GM20431 (cell line): ENCODE data around the gene CREB3L2.

Experiments
- in situ Hi-C: fragments of 300-500 bp; cut with MseI, MboI; formaldehyde crosslinking; loops from one replicate; pipeline ENCODE4 v1.15.0; 2020; ENCODE audit warnings: low sequenced_read_pairs; ENCODE audit not compliant: unreplicated experiment

Gene CREB3L2

DNA sequence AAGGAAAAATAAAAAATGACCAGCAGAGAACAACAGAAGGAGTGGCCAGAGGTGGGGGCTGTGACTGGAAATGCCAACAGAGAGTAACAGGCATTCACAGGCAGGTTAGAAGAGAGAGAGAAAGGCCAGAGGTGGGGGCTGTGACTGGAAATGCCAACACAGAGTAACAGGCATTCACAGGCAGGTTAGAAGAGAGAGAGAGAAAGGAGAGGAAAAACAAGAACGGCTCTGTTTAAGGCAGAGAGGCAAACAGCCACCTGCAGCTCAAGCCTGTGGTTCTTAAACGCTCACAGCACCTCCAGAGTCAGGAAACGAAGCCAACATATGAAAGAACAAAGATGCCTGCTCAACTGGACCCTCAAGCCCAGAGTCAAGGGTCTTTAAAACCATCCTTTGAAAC is 115.6 kb downstream of the CREB3L2 start:
- in situ Hi-C loops, result no loop called here

- in situ Hi-C loops, result no loop called here
Measured at GRCh38 chr7:137885678-137886077, 116.2 kb downstream of the CREB3L2 start.

GRCh38 chr7:137882806-137883205 is 119.1 kb downstream of the CREB3L2 start:
- in situ Hi-C loops, result no loop called here

DNA sequence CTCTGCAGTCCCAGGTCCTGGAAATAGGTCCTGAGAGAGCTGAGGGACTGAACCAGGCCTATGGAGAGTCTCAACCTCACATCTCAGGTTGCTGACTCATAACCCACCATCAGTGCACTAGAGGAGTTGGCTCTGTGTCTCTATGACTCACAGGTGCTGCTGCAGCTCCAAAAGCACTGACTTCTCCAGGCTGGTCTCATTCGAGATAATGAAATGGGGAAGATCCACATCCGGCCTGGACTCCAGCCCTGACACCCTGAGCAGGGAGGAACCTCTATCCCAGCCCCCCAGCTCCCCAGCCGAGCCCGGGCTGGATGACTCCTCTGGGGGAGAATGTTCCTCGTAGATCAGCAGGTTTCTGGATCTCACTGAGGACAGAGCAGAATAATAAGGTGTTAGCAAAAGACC is 119.6 kb downstream of the CREB3L2 start:
- in situ Hi-C loops, result no loop called here

GRCh38 chr7:137881607-137882260 is 120.2 kb downstream of the CREB3L2 start:
- in situ Hi-C loops, result no loop called here

DNA sequence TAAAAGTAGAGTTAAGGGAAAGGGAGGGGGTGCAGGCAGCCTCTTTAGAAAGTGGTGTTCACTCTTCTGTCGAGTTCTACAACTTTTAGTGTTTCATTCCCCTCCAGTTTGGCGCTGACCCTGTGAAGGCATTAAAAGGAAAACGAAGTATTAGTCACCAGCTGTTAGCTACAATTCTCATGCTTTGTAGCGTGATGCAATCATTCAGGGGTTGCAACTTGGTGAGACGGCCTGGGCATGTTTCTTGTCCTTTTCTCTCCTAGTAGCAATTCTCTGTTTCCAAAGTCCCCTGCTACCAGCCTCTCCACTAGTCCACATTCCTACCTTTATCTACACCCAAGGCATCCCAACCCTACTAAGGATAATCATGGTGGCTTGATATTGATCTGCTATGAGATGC is 121.5 kb downstream of the CREB3L2 start:
- in situ Hi-C loops, result no loop called here

- in situ Hi-C loops, result no loop called here
Measured at GRCh38 chr7:137879357-137880158, 122.3 kb downstream of the CREB3L2 start.

DNA sequence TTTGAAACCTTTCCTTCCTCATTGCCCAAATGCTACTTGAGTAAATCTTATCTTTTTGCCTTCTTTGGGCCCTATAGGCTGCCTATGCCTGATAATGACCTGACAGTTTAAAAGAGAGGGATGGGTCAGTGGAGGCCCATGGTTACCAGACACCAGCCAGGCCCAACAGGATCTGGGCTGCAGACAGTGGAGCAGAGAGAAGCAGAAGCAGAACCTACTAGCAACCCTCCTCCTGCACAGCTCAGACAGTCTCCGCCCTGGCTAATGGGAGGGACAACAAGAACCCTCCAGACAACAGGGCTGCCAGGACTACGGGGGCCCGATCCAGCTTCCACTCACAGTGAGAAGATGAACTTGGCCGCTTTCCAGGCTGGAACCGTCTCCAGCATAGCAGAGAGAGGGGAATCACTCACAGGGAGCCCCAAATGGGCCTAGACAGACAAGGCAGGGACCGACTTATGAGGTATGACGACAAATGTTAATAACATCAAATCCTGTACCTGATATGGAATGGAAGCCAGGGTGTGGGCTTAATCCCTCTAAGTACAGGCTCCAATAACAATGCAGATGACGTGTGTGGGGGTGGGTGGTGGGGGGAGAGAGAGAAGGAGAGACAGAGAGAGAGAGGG is 123.4 kb downstream of the CREB3L2 start:
- in situ Hi-C loops, result no loop called here

DNA sequence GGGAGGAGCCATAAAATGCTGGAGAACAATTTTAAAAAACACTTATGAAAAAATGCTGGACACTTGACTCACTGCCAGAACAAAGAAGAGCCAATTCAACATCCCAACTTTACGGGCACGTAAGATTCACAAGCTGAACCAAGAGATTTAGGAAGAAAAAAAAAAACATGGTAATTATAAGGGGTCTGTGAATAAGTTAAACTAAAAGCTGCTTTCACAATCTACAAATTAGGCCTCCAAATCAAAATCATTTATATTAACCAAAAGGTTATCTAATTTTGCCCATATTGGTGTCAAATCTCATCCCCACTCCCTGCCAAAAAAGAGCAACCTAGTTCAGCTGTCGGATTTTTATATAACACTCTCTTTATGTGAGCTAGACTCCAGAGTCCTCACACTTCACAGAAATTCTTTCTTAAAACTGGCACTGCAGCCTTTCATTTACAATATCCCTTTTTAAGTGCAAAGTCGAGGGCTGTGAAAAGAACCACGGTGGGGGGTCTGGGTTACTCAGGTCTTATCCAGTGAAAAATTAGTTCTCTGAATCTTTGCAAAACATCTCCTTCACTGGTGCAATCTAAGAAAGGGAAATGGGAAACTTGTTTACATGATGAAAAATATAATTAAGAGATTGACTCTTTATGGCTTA is 124.7 kb downstream of the CREB3L2 start:
- in situ Hi-C loops, result no loop called here

GRCh38 chr7:137875746-137876145 is 126.1 kb downstream of the CREB3L2 start:
- in situ Hi-C loops, result no loop called here

DNA sequence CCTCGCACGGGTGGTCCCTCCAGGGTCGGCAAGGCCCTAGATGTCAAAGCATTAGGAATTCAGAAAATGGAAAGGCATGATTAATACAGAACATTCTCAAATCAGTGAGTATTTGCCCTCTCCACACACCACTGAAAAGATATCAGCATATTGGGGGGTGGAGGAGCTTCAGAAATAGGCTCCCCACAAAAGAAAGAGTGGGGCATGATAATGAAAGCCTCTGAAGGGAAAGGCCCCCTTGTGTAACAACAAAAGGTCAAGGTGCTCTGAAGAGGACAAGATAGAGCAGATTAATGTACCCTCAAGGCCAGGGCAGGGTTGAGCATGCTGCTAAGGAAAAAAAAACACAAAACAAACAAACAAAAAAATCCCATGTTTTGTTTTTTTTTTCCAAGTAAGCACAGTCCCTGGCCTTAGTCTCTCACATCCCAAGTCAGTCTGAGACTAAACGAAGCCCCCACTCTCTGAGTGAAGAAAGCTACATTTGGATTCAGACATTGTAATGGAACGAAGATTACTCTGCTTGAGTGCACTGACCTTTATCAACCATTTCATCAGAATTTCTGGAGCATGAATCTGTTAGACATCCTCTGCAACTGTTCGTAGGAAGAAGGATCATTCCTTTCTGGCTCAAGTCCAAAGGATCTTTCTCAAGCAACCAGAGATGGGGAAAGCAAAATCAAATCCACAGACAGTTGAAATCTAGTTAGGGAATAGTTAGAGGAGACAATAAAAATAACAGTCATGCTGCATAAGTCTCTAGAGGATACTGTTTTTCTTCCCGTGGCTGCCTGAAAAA is 127.7 kb downstream of the CREB3L2 start:
- in situ Hi-C loops, result no loop called here

DNA sequence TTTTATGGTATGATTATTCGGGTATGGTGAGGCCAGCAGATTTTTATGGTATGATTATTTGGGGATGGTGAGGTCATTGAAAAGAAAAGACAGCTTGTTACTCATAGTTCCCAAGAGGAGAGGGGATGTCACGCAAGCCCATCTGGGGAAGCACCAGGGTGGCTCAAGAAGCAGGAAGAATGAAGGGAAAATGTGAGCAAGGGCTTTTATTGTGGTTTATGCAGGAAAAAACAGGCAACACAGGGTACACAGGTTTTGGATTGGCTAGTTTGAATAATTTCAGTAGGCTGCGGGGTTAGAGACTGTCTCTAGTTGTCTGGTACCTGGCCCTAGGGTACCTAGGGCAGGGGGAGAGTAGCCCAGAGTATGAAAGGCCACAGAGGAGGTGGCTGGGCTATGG is 128.4 kb downstream of the CREB3L2 start:
- in situ Hi-C loops, result no loop called here

- in situ Hi-C loops, result no loop called here
Measured at GRCh38 chr7:137871170-137871915, 130.5 kb downstream of the CREB3L2 start.

- in situ Hi-C loops, result no loop called here
Measured at GRCh38 chr7:137870684-137871083, 131.2 kb downstream of the CREB3L2 start.

DNA sequence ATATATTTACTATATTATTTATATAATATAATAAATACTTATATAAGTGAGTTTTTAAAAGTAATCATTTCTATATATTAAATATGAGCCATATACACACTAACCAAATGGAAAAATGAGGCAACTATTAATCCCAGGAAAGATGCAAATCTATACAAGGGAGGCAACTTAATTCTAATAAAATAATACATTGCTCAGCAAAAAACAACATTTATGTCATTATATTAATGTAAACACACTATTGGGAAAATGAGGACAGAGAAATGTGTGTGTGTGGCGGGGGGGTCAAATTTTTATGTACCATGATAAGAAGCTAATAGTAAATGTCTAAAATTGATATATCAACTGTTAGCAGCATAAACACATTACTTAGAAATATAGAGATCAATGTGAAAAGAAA is 131.8 kb downstream of the CREB3L2 start:
- in situ Hi-C loops, result no loop called here

GRCh38 chr7:137869260-137869659 is 132.6 kb downstream of the CREB3L2 start:
- in situ Hi-C loops, result no loop called here

DNA sequence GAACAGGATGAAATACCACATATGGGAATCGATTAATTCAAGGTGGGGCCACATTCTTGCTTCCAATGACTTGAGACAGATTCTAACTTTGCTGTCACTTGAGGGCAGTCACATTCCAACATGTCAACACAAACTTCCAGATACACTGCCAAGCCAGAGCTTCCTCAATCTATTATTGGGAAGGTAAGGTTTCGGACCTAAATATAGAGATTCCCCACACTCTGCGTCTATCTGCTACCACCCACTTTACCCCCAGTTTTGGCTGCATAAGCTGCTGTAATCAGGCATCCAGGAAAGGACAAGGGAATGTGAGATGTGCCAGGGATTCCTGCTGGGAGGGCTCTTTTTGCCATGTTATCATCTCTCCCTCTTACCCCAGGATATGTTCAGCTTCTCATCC is 134.6 kb downstream of the CREB3L2 start:
- in situ Hi-C loops, result no loop called here

GRCh38 chr7:137865764-137866163 is 136.1 kb downstream of the CREB3L2 start:
- in situ Hi-C loops, result no loop called here

DNA sequence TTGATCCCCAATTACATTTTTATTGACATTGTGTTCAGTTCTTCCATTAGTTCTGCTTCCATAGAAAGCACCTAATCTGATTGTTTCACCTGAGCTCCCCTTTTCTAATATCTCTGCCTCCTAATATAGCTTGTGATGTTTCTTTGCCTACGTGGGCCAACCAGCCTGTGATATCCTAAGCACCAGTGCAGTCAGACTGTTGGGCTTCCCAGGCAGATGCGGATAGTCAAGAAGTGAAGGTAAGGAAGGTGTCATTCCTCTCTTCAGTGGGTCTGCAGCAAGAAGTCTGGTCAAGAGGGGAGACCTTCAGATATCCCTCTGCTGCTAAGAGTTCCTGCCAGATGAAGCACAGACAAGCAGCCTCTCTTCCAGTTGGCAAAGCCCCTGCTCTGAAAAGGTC is 138.9 kb downstream of the CREB3L2 start:
- in situ Hi-C loops, result no loop called here
